IMR-90 (cell line): ENCODE measurements around the gene ERVH48-1.

ENCODE experiments used
- BHLHE40 ChIP-seq: fragments of 150-350 bp; IDR thresholded peaks from 2 replicates; pipeline ENCODE4 v1.6.1; 2016; ENCODE audit warnings: mild to moderate bottlenecking, low read depth, low read length
- CEBPB ChIP-seq: IDR thresholded peaks from 2 replicates; pipeline ENCODE4 v1.6.1; 2012; ENCODE audit warnings: low read depth, low read length, improper control_type of control experiment
- CHD1 ChIP-seq: IDR thresholded peaks from 2 replicates; pipeline ENCODE4 v1.6.1; 2012; ENCODE audit warnings: low read depth, low read length, improper control_type of control experiment
- CTCF ChIP-seq: conservative IDR thresholded peaks from 2 replicates; pipeline ENCODE4 v1.5.1; 2012; ENCODE audit warnings: mild to moderate bottlenecking, low read depth, low read length, improper control_type of control experiment
- ELK1 ChIP-seq: fragments of 150-350 bp; IDR thresholded peaks from 2 replicates; pipeline ENCODE4 v1.6.1; 2016; ENCODE audit warnings: low read depth, mild to moderate bottlenecking, low read length, moderate library complexity, borderline replicate concordance
- FOS ChIP-seq: fragments of 150-350 bp; IDR thresholded peaks from 2 replicates; pipeline ENCODE4 v1.6.1; 2016; ENCODE audit warnings: low read depth, low read length
- MXI1 ChIP-seq: IDR thresholded peaks from 2 replicates; pipeline ENCODE4 v1.6.1; 2012; ENCODE audit warnings: low read depth, mild to moderate bottlenecking, low read length, moderate library complexity, borderline replicate concordance
- POLR2A ChIP-seq: IDR thresholded peaks from 2 replicates; pipeline ENCODE4 v1.6.1; 2012; ENCODE audit warnings: mild to moderate bottlenecking, low read depth, low read length
- RAD21 ChIP-seq: IDR thresholded peaks from 2 replicates; pipeline ENCODE4 v1.6.1; 2012; ENCODE audit warnings: low read length, improper control_type of control experiment
- RCOR1 ChIP-seq: IDR thresholded peaks from 2 replicates; pipeline ENCODE4 v1.6.1; 2012; ENCODE audit warnings: mild to moderate bottlenecking, low read length, improper control_type of control experiment; ENCODE audit not compliant: insufficient replicate concordance
- RFX5 ChIP-seq: IDR thresholded peaks from 2 replicates; pipeline ENCODE4 v1.8.0; 2012; ENCODE audit warnings: low read depth, mild to moderate bottlenecking, low read length, moderate library complexity
- SMC3 ChIP-seq: fragments of 150-350 bp; IDR thresholded peaks from 2 replicates; pipeline ENCODE4 v1.6.1; 2016; ENCODE audit warnings: low read depth, mild to moderate bottlenecking, antibody characterized with exemption, low read length, moderate library complexity
- USF2 ChIP-seq: fragments of 150-350 bp; IDR thresholded peaks from 2 replicates; pipeline ENCODE4 v1.6.1; 2017; ENCODE audit warnings: mild to moderate bottlenecking, antibody characterized with exemption, low read length, low read depth

- TF ChIP-seq RAD21 = no peak
- no peak for TF ChIP-seq CTCF
- TF ChIP-seq RFX5 = no peak
- no peak for TF ChIP-seq POLR2A
- no peak for TF ChIP-seq BHLHE40
- no peak for TF ChIP-seq FOS
- no peak for TF ChIP-seq SMC3
- TF ChIP-seq MXI1 = no peak
- TF ChIP-seq RCOR1 = no peak
- TF ChIP-seq CEBPB = no peak
- no peak for TF ChIP-seq USF2
- TF ChIP-seq CHD1 = no peak
- TF ChIP-seq ELK1 = no peak
These were observed 34.3 kb upstream of the ERVH48-1 start for GRCh38 chr21:42959728-42960127.
